Endothelial cell of umbilical vein (primary cell): ENCODE data around the gene ETV6. TPM values are rescaled to one million over a fixed set of nuclear protein-coding genes. Genes with fewer than 3 reads are reported as not detected.

ENCODE experiments used
- BruUV-seq: library from RNA; stranded (reverse); fragments of 400-500 nt; replicated peaks from 2 replicates; lab custom pipeline; 2021; lab: Mats Ljungman, UMichigan
- CTCF ChIA-PET: fragments of 300-600, 350-600 bp; sonication (Branson Sonifier 250); formaldehyde crosslinking; loops from one replicate; lab custom pipeline; 2021; ENCODE audit warnings: antibody characterized with exemption, inconsistent platforms; lab: Charles Lee
- POLR2A ChIA-PET: fragments of 300-600, 350-600 bp; sonication (Branson Sonifier 250); formaldehyde crosslinking; loops from one replicate; lab custom pipeline; 2021; ENCODE audit warnings: antibody characterized with exemption, inconsistent platforms; lab: Charles Lee
- DNase-seq: peaks from one replicate; pipeline ENCODE4 v3.0.0-alpha.2; 2011; ENCODE audit warnings: low read depth, low spot score
- FAIRE-seq: peaks from 2 replicates; lab custom pipeline; 2011; peaks lifted over from hg19 to GRCh38; lab: Jason Lieb, UNC
- H2AFZ ChIP-seq: 2 replicates; pipeline ENCODE4 v1.6.0; 2012; ENCODE audit warnings: low read depth, low read length, control low read depth, inconsistent platforms
- H3K27ac ChIP-seq: 2 replicates; pipeline ENCODE4 v1.5.1; 2011; ENCODE audit warnings: low read depth, mild to moderate bottlenecking, control low read depth, low read length, moderate library complexity; ENCODE audit not compliant: insufficient read depth
- H3K27me3 ChIP-seq, 2 experiments: 2 replicates each; pipeline versions ENCODE4 v1.6.0 to v1.6.1; 2011; ENCODE audit warnings: low read length in 2 of 2, mixed read lengths in 1 of 2; ENCODE audit not compliant: control insufficient read depth in 2 of 2, insufficient read depth in 2 of 2
- H3K36me3 ChIP-seq, 2 experiments: 2 replicates in 1 of 2; 3 replicates in 1 of 2; pipeline ENCODE4 v1.5.1; 2011; ENCODE audit warnings: low read length in 2 of 2, mild to moderate bottlenecking in 1 of 2, moderate library complexity in 1 of 2; ENCODE audit not compliant: control insufficient read depth in 2 of 2, insufficient read depth in 2 of 2; ENCODE audit errors: extremely low read depth in 1 of 2
- H3K4me1 ChIP-seq: 3 replicates; pipeline ENCODE4 v1.5.1; 2011; ENCODE audit warnings: mild to moderate bottlenecking, low read length; ENCODE audit not compliant: control insufficient read depth, insufficient read depth; ENCODE audit errors: extremely low read depth
- H3K4me2 ChIP-seq: 2 replicates; pipeline ENCODE4 v1.6.1; 2011; ENCODE audit warnings: low read length, control low read depth, mixed read lengths; ENCODE audit not compliant: insufficient read depth
- H3K4me3 ChIP-seq, 3 experiments: fragments of 200-600 bp in 1 of 3; sonication (generic), shearing (Covaris generic) in 1 of 3; replicated peaks in 1 of 3; 2 replicates each; pipeline ENCODE4 v1.5.1; 2011 to 2016; ENCODE audit warnings: control low read depth in 3 of 3, low read length in 3 of 3, mild to moderate bottlenecking in 2 of 3, inconsistent platforms in 1 of 3, low read depth in 1 of 3, moderate library complexity in 1 of 3; ENCODE audit not compliant: insufficient read depth in 1 of 3
- H3K79me2 ChIP-seq: 2 replicates; pipeline ENCODE4 v1.6.0; 2012; ENCODE audit warnings: low read length, inconsistent platforms; ENCODE audit not compliant: control insufficient read depth, insufficient read depth
- H3K9ac ChIP-seq: replicated peaks from 2 replicates; pipeline ENCODE3; 2011; ENCODE audit warnings: low read length, control low read depth; ENCODE audit not compliant: insufficient read depth; ENCODE audit errors: extremely low read depth
- H3K9me1 ChIP-seq: replicated peaks from 3 replicates; pipeline ENCODE4 v1.6.0; 2011; ENCODE audit warnings: mild to moderate bottlenecking, low read length; ENCODE audit not compliant: control insufficient read depth, insufficient read depth; ENCODE audit errors: extremely low read depth
- H3K9me3 ChIP-seq: replicated peaks from 2 replicates; pipeline ENCODE4 v1.5.1; 2012; ENCODE audit warnings: low read length, inconsistent platforms; ENCODE audit not compliant: control insufficient read depth, insufficient read depth
- H4K20me1 ChIP-seq: replicated peaks from 2 replicates; pipeline ENCODE3; 2011; ENCODE audit warnings: mild to moderate bottlenecking, low read length; ENCODE audit not compliant: control insufficient read depth, insufficient read depth; ENCODE audit errors: extremely low read depth
- EZH2 ChIP-seq: IDR thresholded peaks from 2 replicates; pipeline ENCODE4 v1.6.1; 2012; ENCODE audit warnings: borderline replicate concordance, low read depth, mild to moderate bottlenecking, moderate library complexity, low read length, inconsistent platforms; ENCODE audit not compliant: severe bottlenecking
- FOS ChIP-seq: IDR thresholded peaks from 2 replicates; pipeline ENCODE4 v1.6.1; 2011; ENCODE audit warnings: mild to moderate bottlenecking, low read length, moderate library complexity, borderline replicate concordance; ENCODE audit not compliant: insufficient read depth
- GATA2 ChIP-seq: IDR thresholded peaks from 2 replicates; pipeline ENCODE4 v1.7.0; 2011; ENCODE audit warnings: low read depth, mild to moderate bottlenecking, moderate library complexity, mixed read lengths, low read length; ENCODE audit not compliant: insufficient read length, insufficient read depth
- JUN ChIP-seq: IDR thresholded peaks from 2 replicates; pipeline ENCODE4 v1.6.1; 2011; ENCODE audit warnings: borderline replicate concordance, low read depth; ENCODE audit not compliant: insufficient read length, insufficient read depth
- MAX ChIP-seq: IDR thresholded peaks from 2 replicates; pipeline ENCODE4 v1.6.1; 2011; ENCODE audit not compliant: insufficient read depth, insufficient read length
- MYC ChIP-seq: IDR thresholded peaks from one replicate; pipeline ENCODE4 v1.6.1; 2011; ENCODE audit warnings: mild to moderate bottlenecking, low read depth, low read length
- POLR2A ChIP-seq: IDR thresholded peaks from 2 replicates; pipeline ENCODE4 v1.6.1; 2012; ENCODE audit warnings: low read depth, mild to moderate bottlenecking, control low read depth, low read length
- POLR2AphosphoS5 ChIP-seq: IDR thresholded peaks from 2 replicates; pipeline ENCODE4 v1.6.1; 2012; ENCODE audit warnings: low read depth, mild to moderate bottlenecking, control low read depth, low read length, moderate library complexity; ENCODE audit not compliant: insufficient read depth
- dilution Hi-C: fragments of 300-500 bp; cut with MboI; formaldehyde crosslinking; loops from one replicate; pipeline ENCODE4 v1.15.0; 2019; ENCODE audit warnings: low sequenced_read_pairs; ENCODE audit not compliant: extremely low pct_ligation_motif_present
- intact Hi-C: fragments of 100-400 bp; cut with micrococcal nuclease; formaldehyde crosslinking; loops from one replicate; pipeline ENCODE4 v1.10.0; 2022
- polyA plus RNA-seq, 4 experiments: library from polyadenylated mRNA; depleted of rRNA in 3 of 4; stranded (reverse) in 3 of 4; unstranded in 1 of 4; fragments of >200 nt; gene quantifications; 2 replicates each; pipeline versions ENCODE4 v1.2.1 to v1.2.3, GENCODE V29; 2011 to 2012; ENCODE audit warnings: missing spikeins in 1 of 4
- total RNA-seq: library from RNA; stranded (reverse); gene quantifications from 2 replicates; pipeline ENCODE4 v1.2.3, GENCODE V29; 2021
- TF ChIP-seq, protein P1 (sequence below), 2 donors: IDR thresholded peaks; 1 replicate in 1 of 2; 2 replicates in 1 of 2; pipeline ENCODE4 v1.5.1; 2011; ENCODE audit warnings: low read length in 2 of 2, mild to moderate bottlenecking in 2 of 2, moderate library complexity in 2 of 2, control low read depth in 1 of 2, inconsistent platforms in 1 of 2, low read depth in 1 of 2; ENCODE audit not compliant: insufficient read depth in 1 of 2; ENCODE audit errors: extremely low read depth in 1 of 2

ETV6 gene
- total and polyA plus RNA-seq, 2 donors (not counting 3 experiments of a cell fraction or from before 2014, with no cell fraction given), result 15.9 to 57.1 TPM

DNA sequence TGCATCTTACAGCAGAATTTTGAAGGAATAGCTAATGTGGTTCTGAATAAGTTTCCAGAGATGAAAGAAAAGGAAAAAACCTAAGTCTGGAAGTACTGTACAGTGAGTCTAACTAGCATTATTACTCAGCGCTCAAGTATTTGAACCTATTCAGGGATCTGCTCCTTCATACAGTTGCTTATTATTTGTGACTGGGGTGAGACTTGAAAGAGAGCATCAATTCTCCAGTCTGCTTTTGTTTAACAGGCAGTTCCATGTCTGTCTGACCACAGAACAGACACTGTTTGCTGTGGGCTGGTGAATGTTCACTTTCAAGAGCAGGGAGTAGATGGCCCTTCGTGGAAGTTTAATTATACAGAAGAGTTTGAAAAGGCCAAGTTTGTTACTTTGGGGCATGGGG lies 9.3 kb downstream of the ETV6 start:
- dilution Hi-C loops (no loop called here), intact Hi-C loops (no loop called here)
- FAIRE-seq, result no peak
- Histone ChIP-seq H3K27me3 (no peaks in the 10 kb centered on the region), H3K27ac (no peak overlapping the region), H4K20me1 (peaks cover 13% of the 10 kb centered on the region), H3K36me3 (peaks cover 2 to 8% of the 10 kb centered on the region in 2 experiments), H3K9me3 (no peaks in the 10 kb centered on the region), H3K79me2 (peaks cover 99% of the 10 kb centered on the region), H3K9me1 (no peaks in the 10 kb centered on the region), H3K9ac (no peak overlapping the region), H3K4me2 (no peak overlapping the region), H2AFZ (no peak overlapping the region), H3K4me3 (no peak overlapping the region), H3K4me1 (peaks cover 22% of the 10 kb centered on the region)
- CTCF ChIA-PET, result interaction anchor here (1.1 kb wide), 1 partner anchor 31 kb away, joined by 3 read pairs; no protein-coding TSS in a partner anchor
- no TSS peak for BruUV-seq
- no peak for DNase-seq
- no peak for TF ChIP-seq MYC
- TF ChIP-seq MAX, result no peak
- TF ChIP-seq EZH2, result no peak
- TF ChIP-seq JUN, result no peak
- no peak for TF ChIP-seq POLR2A
- no peak for TF ChIP-seq GATA2
- TF ChIP-seq, protein P1, sequence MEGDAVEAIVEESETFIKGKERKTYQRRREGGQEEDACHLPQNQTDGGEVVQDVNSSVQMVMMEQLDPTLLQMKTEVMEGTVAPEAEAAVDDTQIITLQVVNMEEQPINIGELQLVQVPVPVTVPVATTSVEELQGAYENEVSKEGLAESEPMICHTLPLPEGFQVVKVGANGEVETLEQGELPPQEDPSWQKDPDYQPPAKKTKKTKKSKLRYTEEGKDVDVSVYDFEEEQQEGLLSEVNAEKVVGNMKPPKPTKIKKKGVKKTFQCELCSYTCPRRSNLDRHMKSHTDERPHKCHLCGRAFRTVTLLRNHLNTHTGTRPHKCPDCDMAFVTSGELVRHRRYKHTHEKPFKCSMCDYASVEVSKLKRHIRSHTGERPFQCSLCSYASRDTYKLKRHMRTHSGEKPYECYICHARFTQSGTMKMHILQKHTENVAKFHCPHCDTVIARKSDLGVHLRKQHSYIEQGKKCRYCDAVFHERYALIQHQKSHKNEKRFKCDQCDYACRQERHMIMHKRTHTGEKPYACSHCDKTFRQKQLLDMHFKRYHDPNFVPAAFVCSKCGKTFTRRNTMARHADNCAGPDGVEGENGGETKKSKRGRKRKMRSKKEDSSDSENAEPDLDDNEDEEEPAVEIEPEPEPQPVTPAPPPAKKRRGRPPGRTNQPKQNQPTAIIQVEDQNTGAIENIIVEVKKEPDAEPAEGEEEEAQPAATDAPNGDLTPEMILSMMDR (IDR thresholded peaks at IDR 0.05; ENCODE audit: extremely low read depth in 1 of 2, insufficient read depth in 1 of 2, low read depth in 1 of 2, low read length in 2 of 2), result no peak
- no peak for TF ChIP-seq FOS
- no peak for TF ChIP-seq POLR2AphosphoS5
- POLR2A ChIA-PET, result no interaction called here
